ENCODE measurements around the gene ALG14.

DNA sequence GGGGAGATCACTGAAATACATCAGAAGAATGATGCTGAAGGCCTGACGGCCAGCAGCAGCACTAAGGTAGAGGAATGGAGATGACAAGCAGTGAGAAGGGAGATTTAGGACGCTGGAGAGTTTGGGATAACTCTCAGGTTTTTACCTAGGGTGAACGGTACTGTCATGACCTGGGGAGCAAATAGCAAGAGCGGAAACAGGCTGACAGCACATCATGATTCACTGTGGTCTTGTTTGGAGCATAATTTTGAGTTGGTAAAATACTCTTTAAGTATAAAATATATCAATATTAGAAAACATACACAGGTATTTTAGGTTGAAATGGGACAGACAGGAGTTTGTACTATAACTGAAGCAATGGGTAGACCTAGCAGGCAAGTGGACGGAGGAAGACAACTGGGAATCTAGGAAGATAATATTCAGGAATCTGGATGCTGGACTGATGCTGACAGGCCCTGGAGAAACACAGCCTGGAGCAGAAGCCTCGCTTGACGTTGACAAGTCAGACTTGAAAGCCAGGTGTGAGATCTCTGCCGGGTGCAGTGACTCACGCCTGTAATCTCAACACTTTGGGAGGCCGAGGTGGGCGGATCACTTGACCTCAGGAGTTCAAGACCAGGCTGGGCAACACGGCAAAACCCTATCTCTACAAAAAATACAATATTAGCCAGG, 33.3 kb downstream of the ALG14 start:
- TF ChIP-seq, protein P1, sequence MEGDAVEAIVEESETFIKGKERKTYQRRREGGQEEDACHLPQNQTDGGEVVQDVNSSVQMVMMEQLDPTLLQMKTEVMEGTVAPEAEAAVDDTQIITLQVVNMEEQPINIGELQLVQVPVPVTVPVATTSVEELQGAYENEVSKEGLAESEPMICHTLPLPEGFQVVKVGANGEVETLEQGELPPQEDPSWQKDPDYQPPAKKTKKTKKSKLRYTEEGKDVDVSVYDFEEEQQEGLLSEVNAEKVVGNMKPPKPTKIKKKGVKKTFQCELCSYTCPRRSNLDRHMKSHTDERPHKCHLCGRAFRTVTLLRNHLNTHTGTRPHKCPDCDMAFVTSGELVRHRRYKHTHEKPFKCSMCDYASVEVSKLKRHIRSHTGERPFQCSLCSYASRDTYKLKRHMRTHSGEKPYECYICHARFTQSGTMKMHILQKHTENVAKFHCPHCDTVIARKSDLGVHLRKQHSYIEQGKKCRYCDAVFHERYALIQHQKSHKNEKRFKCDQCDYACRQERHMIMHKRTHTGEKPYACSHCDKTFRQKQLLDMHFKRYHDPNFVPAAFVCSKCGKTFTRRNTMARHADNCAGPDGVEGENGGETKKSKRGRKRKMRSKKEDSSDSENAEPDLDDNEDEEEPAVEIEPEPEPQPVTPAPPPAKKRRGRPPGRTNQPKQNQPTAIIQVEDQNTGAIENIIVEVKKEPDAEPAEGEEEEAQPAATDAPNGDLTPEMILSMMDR (IDR thresholded peaks at IDR 0.05 in 2 of 3, conservative IDR thresholded peaks at IDR 0.05 in 1 of 3; ENCODE audit: borderline replicate concordance in 1 of 3, insufficient read depth in 1 of 3, low read depth in 2 of 3, low read length in 2 of 3), result no peak
- no peak for TF ChIP-seq POLR2AphosphoS5 (IDR thresholded peaks at IDR 0.05; ENCODE audit: low read depth, low read length)
- TF ChIP-seq POLR2A (IDR thresholded peaks at IDR 0.05; ENCODE audit: borderline replicate concordance, extremely low read depth, insufficient read depth, insufficient read length), result no peak
- no peak for TF ChIP-seq JUND (IDR thresholded peaks at IDR 0.05)
- TF ChIP-seq EZH2 (IDR thresholded peaks at IDR 0.05), result no peak
- TF ChIP-seq, protein P2, sequence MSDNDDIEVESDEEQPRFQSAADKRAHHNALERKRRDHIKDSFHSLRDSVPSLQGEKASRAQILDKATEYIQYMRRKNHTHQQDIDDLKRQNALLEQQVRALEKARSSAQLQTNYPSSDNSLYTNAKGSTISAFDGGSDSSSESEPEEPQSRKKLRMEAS (IDR thresholded peaks at IDR 0.05), result 0 out of 2 replicates have a peak, but pooled peaks have one; percentile 27
- TF ChIP-seq RAD21 (IDR thresholded peaks at IDR 0.05; ENCODE audit: low read depth), result no peak

Data from HCT116 (cell line).